Measurements from ENCODE around the gene DNAJB9. TPM values are rescaled to one million over a fixed set of nuclear protein-coding genes. Genes with fewer than 3 reads are reported as not detected.

The DNAJB9 gene
- total RNA-seq, 1 donor from 2014 or later: 26.6 TPM

- Histone ChIP-seq H3K27me3 (no peaks in the 10 kb centered on the region), H2AFZ (replicated peaks) (no peak overlapping the region), H3K36me3 (no peaks in the 10 kb centered on the region), H3K79me2 (ENCODE audit: low read depth) (no peaks in the 10 kb centered on the region), H3K4me2 (no peak overlapping the region), H3K9ac (no peak overlapping the region), H3F3A (ENCODE audit: low read depth) (peaks cover 15% of the 10 kb centered on the region), H3K9me3 (ENCODE audit: low read depth) (no peaks in the 10 kb centered on the region), H3K4me3 (no peak overlapping the region), H3K27ac (no peak overlapping the region), H3K4me1 (no peaks in the 10 kb centered on the region), H4K20me1 (ENCODE audit: low read depth) (no peaks in the 10 kb centered on the region)
- H3K27me3 Mint-ChIP-seq (ENCODE audit: insufficient read depth, low read depth): no peaks in the 10 kb centered on the region
- H3K27ac Mint-ChIP-seq: no peak overlapping the region
- no peak for DNase-seq (ENCODE audit: low spot score)
- peaks cover 31% of the 10 kb centered on the region for H3K9me3 Mint-ChIP-seq
- H3K36me3 Mint-ChIP-seq: peaks cover 40% of the 10 kb centered on the region
- H3K4me1 Mint-ChIP-seq: no peaks in the 10 kb centered on the region
- TF ChIP-seq CTCF (IDR thresholded peaks at IDR 0.05) (no peak), EZH2phosphoT487 (IDR thresholded peaks at IDR 0.05) (no peak), EZH2 (IDR thresholded peaks at IDR 0.05) (no peak)
- no peak overlapping the region for H3K4me3 Mint-ChIP-seq
Observed at GRCh38 chr7:108557617-108558016, 12.1 kb upstream of the DNAJB9 start.

- H3K9me3 Mint-ChIP-seq: peaks cover 31% of the 10 kb centered on the region
- no peak overlapping the region for H3K4me3 Mint-ChIP-seq
- H2AFZ ChIP-seq (replicated peaks): no peak overlapping the region
- no peak overlapping the region for H3K4me3 ChIP-seq
- no peaks in the 10 kb centered on the region for H3K4me1 ChIP-seq
- H3K4me2 ChIP-seq: no peak overlapping the region
- no peaks in the 10 kb centered on the region for H3K4me1 Mint-ChIP-seq
- no peak for TF ChIP-seq CTCF (IDR thresholded peaks at IDR 0.05)
- no peak for TF ChIP-seq EZH2 (IDR thresholded peaks at IDR 0.05)
- no peak for TF ChIP-seq EZH2phosphoT487 (IDR thresholded peaks at IDR 0.05)
- peaks cover 21% of the 10 kb centered on the region for H3F3A ChIP-seq (ENCODE audit: low read depth)
- peaks cover 13% of the 10 kb centered on the region for H3K79me2 ChIP-seq (ENCODE audit: low read depth)
- H3K9me3 ChIP-seq (ENCODE audit: low read depth): no peaks in the 10 kb centered on the region
- no peak overlapping the region for H3K9ac ChIP-seq
- H4K20me1 ChIP-seq (ENCODE audit: low read depth): no peaks in the 10 kb centered on the region
- no peak overlapping the region for H3K27ac Mint-ChIP-seq
- no peak overlapping the region for H3K27ac ChIP-seq
- H3K36me3 Mint-ChIP-seq: peaks cover 46% of the 10 kb centered on the region
- H3K27me3 ChIP-seq: no peaks in the 10 kb centered on the region
- peaks cover 1% of the 10 kb centered on the region for H3K36me3 ChIP-seq
- no peaks in the 10 kb centered on the region for H3K27me3 Mint-ChIP-seq (ENCODE audit: insufficient read depth, low read depth)
- no peak for DNase-seq (ENCODE audit: low spot score)
Observed at GRCh38 chr7:108559253-108559652, 10.4 kb upstream of the DNAJB9 start.

GRCh38 chr7:108561047-108561619 is 8.5 kb upstream of the DNAJB9 start:
- Histone ChIP-seq H4K20me1 (ENCODE audit: low read depth) (no peaks in the 10 kb centered on the region), H3K9me3 (ENCODE audit: low read depth) (no peaks in the 10 kb centered on the region), H3F3A (ENCODE audit: low read depth) (peaks cover 21% of the 10 kb centered on the region), H3K36me3 (peaks cover 3% of the 10 kb centered on the region), H3K9ac (no peak overlapping the region), H2AFZ (replicated peaks) (no peak overlapping the region), H3K79me2 (ENCODE audit: low read depth) (peaks cover 30% of the 10 kb centered on the region), H3K27me3 (no peaks in the 10 kb centered on the region), H3K4me1 (no peaks in the 10 kb centered on the region), H3K27ac (no peak overlapping the region), H3K4me3 (no peak overlapping the region), H3K4me2 (no peak overlapping the region)
- TF ChIP-seq CTCF (IDR thresholded peaks at IDR 0.05) (no peak), EZH2phosphoT487 (IDR thresholded peaks at IDR 0.05) (no peak), EZH2 (IDR thresholded peaks at IDR 0.05) (no peak)
- Mint-ChIP-seq H3K4me3 (no peak overlapping the region), H3K27ac (no peak overlapping the region), H3K4me1 (no peaks in the 10 kb centered on the region), H3K9me3 (peaks cover 25% of the 10 kb centered on the region), H3K36me3 (peaks cover 55% of the 10 kb centered on the region), H3K27me3 (ENCODE audit: insufficient read depth, low read depth) (no peaks in the 10 kb centered on the region)
- DNase-seq (ENCODE audit: low spot score): no peak
